Stimulated activated CD8-positive, alpha-beta memory T cell treated with anti-CD3 and anti-CD28 coated beads, Interleukin-15, amount 100 ng/mL, for 24 hours (primary cell): Measurements from ENCODE around the gene SLC1A7.

Experiments used
- DNase-seq: peaks from one replicate; pipeline ENCODE4 v3.0.0-alpha.2; 2020; ENCODE audit warnings: low read depth

SLC1A7 gene

GRCh38 chr1:53061123-53061858 lies 81.1 kb downstream of the SLC1A7 start:
- DNase-seq, result no peak

- DNase-seq, result no peak
Observed at GRCh38 chr1:53060579-53060978, 81.9 kb downstream of the SLC1A7 start.

- DNase-seq, result no peak
Observed at GRCh38 chr1:53057127-53057526, 85.3 kb downstream of the SLC1A7 start.

GRCh38 chr1:53051676-53052075 lies 90.8 kb downstream of the SLC1A7 start:
- no peak for DNase-seq

- DNase-seq, result no peak
Observed at GRCh38 chr1:53050310-53050709, 92.1 kb downstream of the SLC1A7 start.

GRCh38 chr1:53049574-53049967 lies 92.9 kb downstream of the SLC1A7 start:
- DNase-seq, result no peak

- DNase-seq, result no peak
Observed at GRCh38 chr1:53048960-53049573, 93.4 kb downstream of the SLC1A7 start.

GRCh38 chr1:53047737-53048736 lies 94.4 kb downstream of the SLC1A7 start:
- DNase-seq, result no peak

- no peak for DNase-seq
Observed at GRCh38 chr1:53046930-53047329, 95.5 kb downstream of the SLC1A7 start.

GRCh38 chr1:53044926-53045325 lies 97.5 kb downstream of the SLC1A7 start:
- DNase-seq, result no peak

GRCh38 chr1:53043271-53043670 lies 99.2 kb downstream of the SLC1A7 start:
- DNase-seq, result no peak

GRCh38 chr1:53038566-53038965 lies 103.9 kb downstream of the SLC1A7 start:
- DNase-seq, result no peak
